ENCODE data around the gene IGF2R. TPM values are rescaled to one million over a fixed set of nuclear protein-coding genes. Genes with fewer than 3 reads are reported as not detected.
A peak's percentile ranks its signal among the peaks of the same experiment; 100 is the strongest.

Gene IGF2R
- total RNA-seq, 4 donors from 2014 or later = 38.2 to 56.1 (median 52.0) TPM

DNA sequence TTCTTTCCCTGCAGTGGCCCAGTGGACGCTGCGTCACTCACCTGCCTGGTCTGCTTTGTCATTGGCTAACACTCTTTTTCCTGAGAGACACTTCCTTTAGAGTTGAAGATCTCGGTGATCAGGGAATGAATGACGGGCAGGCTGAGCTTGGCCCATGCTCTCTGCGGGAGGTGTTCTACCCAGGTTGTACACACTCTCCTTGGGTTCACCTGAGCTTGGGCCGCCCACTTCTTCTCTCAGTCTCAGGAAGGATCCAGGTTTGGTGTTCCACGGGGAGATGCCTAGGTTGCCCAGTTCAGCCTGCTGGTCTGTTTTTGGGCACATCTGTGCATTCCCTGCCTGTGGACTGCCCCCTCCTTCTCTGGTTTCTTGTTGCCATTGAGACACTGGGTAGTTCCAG, 86.0 kb downstream of the IGF2R start:
- TF ChIP-seq POLR2A (IDR thresholded peaks at IDR 0.05) = no peak
- TF ChIP-seq, protein P1, sequence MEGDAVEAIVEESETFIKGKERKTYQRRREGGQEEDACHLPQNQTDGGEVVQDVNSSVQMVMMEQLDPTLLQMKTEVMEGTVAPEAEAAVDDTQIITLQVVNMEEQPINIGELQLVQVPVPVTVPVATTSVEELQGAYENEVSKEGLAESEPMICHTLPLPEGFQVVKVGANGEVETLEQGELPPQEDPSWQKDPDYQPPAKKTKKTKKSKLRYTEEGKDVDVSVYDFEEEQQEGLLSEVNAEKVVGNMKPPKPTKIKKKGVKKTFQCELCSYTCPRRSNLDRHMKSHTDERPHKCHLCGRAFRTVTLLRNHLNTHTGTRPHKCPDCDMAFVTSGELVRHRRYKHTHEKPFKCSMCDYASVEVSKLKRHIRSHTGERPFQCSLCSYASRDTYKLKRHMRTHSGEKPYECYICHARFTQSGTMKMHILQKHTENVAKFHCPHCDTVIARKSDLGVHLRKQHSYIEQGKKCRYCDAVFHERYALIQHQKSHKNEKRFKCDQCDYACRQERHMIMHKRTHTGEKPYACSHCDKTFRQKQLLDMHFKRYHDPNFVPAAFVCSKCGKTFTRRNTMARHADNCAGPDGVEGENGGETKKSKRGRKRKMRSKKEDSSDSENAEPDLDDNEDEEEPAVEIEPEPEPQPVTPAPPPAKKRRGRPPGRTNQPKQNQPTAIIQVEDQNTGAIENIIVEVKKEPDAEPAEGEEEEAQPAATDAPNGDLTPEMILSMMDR (IDR thresholded peaks at IDR 0.05) = no peak
- Histone ChIP-seq H3K36me3 (peaks cover 44 to 100% (median 50%) of the 10 kb centered on the region in 3 donors), H3K27me3 (no peaks in the 10 kb centered on the region), H3K9me3 (no peaks in the 10 kb centered on the region), H3K27ac (peak overlapping the region in 1 of 4 donors; percentile 22), H3K4me1 (no peaks in the 10 kb centered on the region), H3K4me3 (no peak overlapping the region)
- 93 to 94% methylated on average over 2 to 5 of the region's 7 CpGs for WGBS, 2 donors
- intact Hi-C loops (cut with DNase I) = no loop called here
- DNase-seq = no peak

DNA sequence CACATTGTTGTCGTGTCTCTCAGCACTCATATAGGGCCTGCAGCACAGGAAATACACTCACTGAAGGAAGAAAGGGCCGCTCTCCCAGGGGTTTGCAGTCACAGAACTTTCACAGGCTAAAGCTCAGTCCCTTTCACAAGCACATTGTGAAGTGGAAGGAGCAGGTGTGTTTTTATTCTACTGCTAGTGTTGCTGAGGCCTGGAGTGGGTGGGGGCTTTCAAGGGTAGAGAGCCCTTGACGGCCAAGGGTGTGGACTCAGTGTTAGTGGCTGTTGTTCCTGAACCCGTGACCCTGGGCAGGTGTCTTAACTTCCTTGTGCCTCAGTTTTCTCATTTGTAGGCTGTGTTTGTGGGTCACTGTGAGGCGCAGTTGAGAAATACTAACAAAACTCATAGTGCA, 86.5 kb downstream of the IGF2R start:
- Histone ChIP-seq H3K27ac (peak overlapping the region in 2 of 4 donors; percentile 22 to 29), H3K36me3 (peaks cover 42 to 100% (median 46%) of the 10 kb centered on the region in 3 donors), H3K4me1 (no peaks in the 10 kb centered on the region), H3K27me3 (no peaks in the 10 kb centered on the region), H3K4me3 (no peak overlapping the region), H3K9me3 (no peaks in the 10 kb centered on the region)
- 92 to 100% methylated on average over 3 to 5 of the region's 5 CpGs for WGBS, 2 donors
- intact Hi-C loops (cut with DNase I) = no loop called here
- no peak for TF ChIP-seq POLR2A (IDR thresholded peaks at IDR 0.05)
- TF ChIP-seq, protein P1 (IDR thresholded peaks at IDR 0.05) = no peak
- no peak for DNase-seq

DNA sequence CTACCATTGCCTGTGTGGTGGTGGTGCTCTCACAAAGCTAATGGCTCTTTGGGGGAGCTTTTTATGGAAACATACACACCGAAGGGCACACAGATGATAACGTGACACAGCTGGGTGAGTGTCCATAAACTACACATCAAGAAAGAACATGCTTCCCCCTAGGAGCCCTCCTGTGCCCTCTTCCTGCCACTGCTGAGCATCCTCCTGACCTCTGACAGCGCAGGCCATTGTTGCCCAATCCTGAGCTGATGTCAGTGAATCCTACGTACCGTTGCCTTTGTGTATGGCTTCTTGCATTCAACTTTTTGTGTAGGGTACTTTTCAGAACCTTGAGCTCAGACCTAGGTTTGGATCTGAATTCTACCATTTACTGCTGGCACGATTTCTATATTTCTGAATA, 86.9 kb downstream of the IGF2R start:
- no peaks in the 10 kb centered on the region for H3K4me1 ChIP-seq
- 90 to 92% methylated on average over 6 of the region's 6 CpGs for WGBS, 2 donors
- peak overlapping the region in 3 of 4 donors; percentile 16 to 29 (median 22) for H3K27ac ChIP-seq
- no peaks in the 10 kb centered on the region for H3K27me3 ChIP-seq
- peaks cover 40 to 100% (median 42%) of the 10 kb centered on the region in 3 donors for H3K36me3 ChIP-seq
- H3K4me3 ChIP-seq = no peak overlapping the region
- intact Hi-C loops (cut with DNase I) = no loop called here
- H3K9me3 ChIP-seq = no peaks in the 10 kb centered on the region
- no peak for DNase-seq
- TF ChIP-seq, protein P1 (IDR thresholded peaks at IDR 0.05) = no peak
- no peak for TF ChIP-seq POLR2A (IDR thresholded peaks at IDR 0.05)

DNA sequence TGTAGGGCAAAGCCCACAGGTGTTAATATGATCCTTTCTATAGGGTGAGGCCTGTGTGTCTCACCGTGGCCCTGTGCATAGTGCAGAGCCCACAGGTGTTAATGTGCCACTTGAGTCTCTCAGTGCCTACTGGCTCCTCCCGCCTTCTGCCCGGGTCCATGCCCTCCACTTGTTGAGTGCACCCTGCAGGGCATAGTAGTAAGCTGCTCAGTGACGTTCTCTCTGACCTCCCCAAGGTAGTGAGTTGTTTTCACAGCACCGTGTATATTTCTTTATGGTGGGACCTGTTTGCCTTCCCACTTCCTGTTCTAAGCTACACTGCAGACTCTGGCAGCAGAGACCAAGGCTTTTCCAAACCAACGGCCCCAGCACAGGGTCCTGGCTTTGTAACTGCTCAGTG, 88.2 kb downstream of the IGF2R start:
- H3K36me3 ChIP-seq = peaks cover 29 to 100% (median 41%) of the 10 kb centered on the region in 3 donors
- H3K27me3 ChIP-seq = no peaks in the 10 kb centered on the region
- no peaks in the 10 kb centered on the region for H3K4me1 ChIP-seq
- H3K4me3 ChIP-seq = no peak overlapping the region
- TF ChIP-seq, protein P1 (IDR thresholded peaks at IDR 0.05) = no peak
- no peak for TF ChIP-seq POLR2A (IDR thresholded peaks at IDR 0.05)
- intact Hi-C loops (cut with DNase I) = no loop called here
- no peak overlapping the region for H3K27ac ChIP-seq
- no peak for DNase-seq
- no peaks in the 10 kb centered on the region for H3K9me3 ChIP-seq
- 63 to 80% methylated on average over 5 to 6 of the region's 6 CpGs for WGBS, 2 donors

DNA sequence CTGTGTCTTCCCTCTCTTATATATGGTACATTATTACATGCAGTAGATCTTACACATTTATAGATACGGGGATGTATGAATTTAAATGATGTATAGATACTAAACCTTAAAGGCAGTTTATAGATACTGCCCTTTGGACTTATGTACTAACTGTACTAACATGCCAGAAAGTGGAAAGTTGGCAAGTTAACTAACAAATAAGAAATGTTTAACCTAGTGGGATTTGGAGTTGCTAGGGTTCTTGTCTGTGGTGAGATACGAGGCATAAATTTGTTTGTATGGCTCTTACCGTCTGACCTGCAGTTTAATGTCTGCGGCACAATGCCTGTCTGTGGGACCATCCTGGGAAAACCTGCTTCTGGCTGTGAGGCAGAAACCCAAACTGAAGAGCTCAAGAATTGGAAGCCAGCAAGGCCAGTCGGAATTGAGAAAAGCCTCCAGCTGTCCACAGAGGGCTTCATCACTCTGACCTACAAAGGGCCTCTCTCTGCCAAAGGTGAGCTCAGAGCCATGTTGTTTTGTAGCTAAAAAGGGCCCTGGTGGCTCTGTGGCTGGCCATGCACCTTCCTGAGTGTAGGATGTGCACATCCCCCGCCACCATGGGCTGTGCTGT, 89.8 kb downstream of the IGF2R start:
- Histone ChIP-seq H3K27ac (no peak overlapping the region), H3K27me3 (no peaks in the 10 kb centered on the region), H3K9me3 (no peaks in the 10 kb centered on the region), H3K36me3 (peaks cover 30 to 100% (median 49%) of the 10 kb centered on the region in 3 donors), H3K4me3 (no peak overlapping the region), H3K4me1 (no peaks in the 10 kb centered on the region)
- 83 to 86% methylated on average over 6 of the region's 6 CpGs for WGBS, 2 donors
- intact Hi-C loops (cut with DNase I) = no loop called here
- no peak for DNase-seq
- TF ChIP-seq POLR2A (IDR thresholded peaks at IDR 0.05) = no peak

All from esophagus squamous epithelium (tissue), 5 donors.